Neural cell (in vitro differentiated cells): ENCODE data around the gene ITGAX. TPM values are rescaled to one million over a fixed set of nuclear protein-coding genes. Genes with fewer than 3 reads are reported as not detected.

ENCODE experiments used
- H2AFZ ChIP-seq: fragments of 200-600, 300-800 bp; sonication (generic), shearing (Covaris generic); 2 replicates; pipeline ENCODE4 v1.6.0; 2014; ENCODE audit warnings: low read depth, mild to moderate bottlenecking, antibody characterized with exemption, low read length, moderate library complexity
- H3F3A ChIP-seq: fragments of 200-600 bp; shearing (Covaris generic); 2 replicates; pipeline ENCODE4 v1.6.1; 2016; ENCODE audit warnings: mild to moderate bottlenecking, moderate library complexity, mixed read lengths, antibody characterized with exemption, low read length; ENCODE audit not compliant: insufficient read depth, poor library complexity, severe bottlenecking
- H3K27ac ChIP-seq: fragments of 200-600, 300-800 bp; sonication (generic), shearing (Covaris generic); 2 replicates; pipeline ENCODE4 v1.5.1; 2014; ENCODE audit warnings: mild to moderate bottlenecking, low read length, moderate library complexity
- H3K27me3 ChIP-seq: fragments of 300-800, 200-600 bp; sonication (generic), shearing (Covaris generic); 2 replicates; pipeline ENCODE4 v1.6.0; 2014; ENCODE audit warnings: mild to moderate bottlenecking, low read depth, low read length, moderate library complexity; ENCODE audit not compliant: insufficient read depth
- H3K36me3 ChIP-seq: fragments of 300-800, 200-600 bp; sonication (generic), shearing (Covaris generic); 2 replicates; pipeline ENCODE4 v1.5.1; 2014; ENCODE audit warnings: mild to moderate bottlenecking, antibody characterized with exemption, low read length, moderate library complexity; ENCODE audit not compliant: insufficient read depth
- H3K4me2 ChIP-seq: fragments of 300-800, 200-600 bp; sonication (generic), shearing (Covaris generic); 2 replicates; pipeline ENCODE4 v1.6.0; 2014; ENCODE audit warnings: mild to moderate bottlenecking, low read length
- H3K4me3 ChIP-seq: fragments of 300-800, 200-600 bp; sonication (generic), shearing (Covaris generic); 2 replicates; pipeline ENCODE4 v1.5.1; 2014; ENCODE audit warnings: mild to moderate bottlenecking, low read length, moderate library complexity
- H3K79me2 ChIP-seq: fragments of 200-600 bp; shearing (Covaris generic); replicated peaks from 2 replicates; pipeline ENCODE4 v1.6.0; 2014; ENCODE audit warnings: mild to moderate bottlenecking, low read length, moderate library complexity; ENCODE audit not compliant: insufficient read depth
- H3K9ac ChIP-seq: fragments of 300-800, 200-600 bp; sonication (generic), shearing (Covaris generic); 2 replicates; pipeline ENCODE4 v1.6.1; 2016; ENCODE audit warnings: mild to moderate bottlenecking, low read length, mixed read lengths
- H3K9me2 ChIP-seq: fragments of 200-600 bp; shearing (Covaris generic); 2 replicates; pipeline ENCODE4 v1.6.1; 2016; ENCODE audit warnings: mild to moderate bottlenecking, low read length, mixed read lengths; ENCODE audit not compliant: insufficient read depth
- H3K9me3 ChIP-seq: fragments of 200-600, 300-800 bp; sonication (generic), shearing (Covaris generic); 2 replicates; pipeline ENCODE4 v1.6.1; 2016; ENCODE audit warnings: mild to moderate bottlenecking, mixed run types, low read length, moderate library complexity, mixed read lengths
- H4K20me1 ChIP-seq: fragments of 200-600 bp; shearing (Covaris generic); 2 replicates; pipeline ENCODE4 v1.6.1; 2016; ENCODE audit warnings: mild to moderate bottlenecking, mixed run types; ENCODE audit not compliant: insufficient read depth
- EP300 ChIP-seq: fragments of 450-650 bp; conservative IDR thresholded peaks from 2 replicates; pipeline ENCODE4 v1.6.1; 2014; ENCODE audit warnings: antibody characterized with exemption, mild to moderate bottlenecking, moderate library complexity; ENCODE audit not compliant: poor library complexity, severe bottlenecking
- EZH2 ChIP-seq: fragments of 200-600, 300-800 bp; shearing (Covaris generic), sonication (generic); IDR thresholded peaks from 2 replicates; pipeline ENCODE4 v1.6.1; 2014; ENCODE audit warnings: antibody characterized with exemption, low read length, borderline replicate concordance, mild to moderate bottlenecking; ENCODE audit not compliant: insufficient read depth, poor library complexity, severe bottlenecking
- MXI1 ChIP-seq: fragments of 450-650 bp; conservative IDR thresholded peaks from 2 replicates; pipeline ENCODE4 v1.6.1; 2014; ENCODE audit warnings: antibody characterized with exemption, mild to moderate bottlenecking; ENCODE audit not compliant: poor library complexity, severe bottlenecking
- POLR2AphosphoS5 ChIP-seq: IDR thresholded peaks from 2 replicates; pipeline ENCODE4 v1.6.1; 2012
- RAD21 ChIP-seq: fragments of 450-650 bp; conservative IDR thresholded peaks from 2 replicates; pipeline ENCODE4 v1.6.1; 2014; ENCODE audit warnings: antibody characterized with exemption, mild to moderate bottlenecking, moderate library complexity
- REST ChIP-seq: IDR thresholded peaks from 2 replicates; pipeline ENCODE4 v1.6.1; 2012; ENCODE audit warnings: borderline replicate concordance
- SMC3 ChIP-seq: fragments of 450-650 bp; conservative IDR thresholded peaks from 2 replicates; pipeline ENCODE4 v1.6.1; 2014; ENCODE audit warnings: antibody characterized with exemption, mild to moderate bottlenecking, moderate library complexity; ENCODE audit not compliant: poor library complexity
- TAF1 ChIP-seq: IDR thresholded peaks from 2 replicates; pipeline ENCODE4 v1.6.1; 2012; ENCODE audit warnings: low read depth
- polyA plus RNA-seq: library from polyadenylated mRNA; depleted of rRNA; stranded (reverse); fragments of >200 nt; gene quantifications from 2 replicates; pipeline ENCODE4 v1.2.3, GENCODE V29; 2014
- TF ChIP-seq, protein P1 (sequence below): fragments of 450-650 bp; IDR thresholded peaks from 2 replicates; pipeline ENCODE4 v1.5.1; 2014; ENCODE audit warnings: antibody characterized with exemption, mild to moderate bottlenecking, moderate library complexity; ENCODE audit not compliant: poor library complexity, severe bottlenecking

Gene ITGAX
- polyA plus RNA-seq, 1 donor from 2014 or later = not detected

DNA sequence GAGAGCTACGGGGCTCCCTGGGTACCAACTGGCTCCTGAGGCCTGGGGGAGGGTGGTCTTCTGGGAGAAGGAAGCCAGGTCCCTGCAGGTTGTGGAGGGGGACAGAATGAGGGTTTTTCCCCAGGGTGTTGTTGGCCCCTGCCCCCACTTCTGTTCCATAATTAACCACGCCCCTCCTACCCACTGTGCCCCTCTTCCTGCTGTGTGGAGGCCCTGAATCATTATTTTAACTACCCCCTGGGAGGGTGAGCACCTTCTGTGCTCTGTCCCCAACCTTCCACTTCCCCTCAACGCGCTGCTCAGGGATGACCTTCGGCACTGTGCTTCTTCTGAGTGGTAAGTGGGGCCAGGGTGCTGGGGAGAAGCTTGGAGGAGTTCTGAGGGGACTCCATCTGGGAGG lies 38.1 kb downstream of the ITGAX start, which contains the start of gene ITGAD:
Gene ITGAD (plus strand): TSS at position 280 of the 400 bp plus-strand sequence. CDS start 26 bp downstream, at position 306.
- H3K9ac ChIP-seq = no peak within 1 kb of the TSS
- H3K79me2 ChIP-seq = no peaks in the 10 kb centered on the region
- no peaks in the 10 kb centered on the region for H3F3A ChIP-seq
- H3K9me2 ChIP-seq = no peaks in the 10 kb centered on the region
- no peaks in the 10 kb centered on the region for H3K36me3 ChIP-seq
- no peak within 1 kb of the TSS for H3K27ac ChIP-seq
- H3K4me2 ChIP-seq = no peak within 1 kb of the TSS
- no peak within 1 kb of the TSS for H3K4me3 ChIP-seq
- no peaks in the 10 kb centered on the region for H3K27me3 ChIP-seq
- H4K20me1 ChIP-seq = no peaks in the 10 kb centered on the region
- H2AFZ ChIP-seq = no peak within 1 kb of the TSS
- TF ChIP-seq REST = no peak
- no peak for TF ChIP-seq EP300
- TF ChIP-seq TAF1 = no peak
- no peak for TF ChIP-seq EZH2
- TF ChIP-seq MXI1 = no peak
- TF ChIP-seq RAD21 = no peak
- TF ChIP-seq POLR2AphosphoS5 = no peak
- TF ChIP-seq, protein P1, sequence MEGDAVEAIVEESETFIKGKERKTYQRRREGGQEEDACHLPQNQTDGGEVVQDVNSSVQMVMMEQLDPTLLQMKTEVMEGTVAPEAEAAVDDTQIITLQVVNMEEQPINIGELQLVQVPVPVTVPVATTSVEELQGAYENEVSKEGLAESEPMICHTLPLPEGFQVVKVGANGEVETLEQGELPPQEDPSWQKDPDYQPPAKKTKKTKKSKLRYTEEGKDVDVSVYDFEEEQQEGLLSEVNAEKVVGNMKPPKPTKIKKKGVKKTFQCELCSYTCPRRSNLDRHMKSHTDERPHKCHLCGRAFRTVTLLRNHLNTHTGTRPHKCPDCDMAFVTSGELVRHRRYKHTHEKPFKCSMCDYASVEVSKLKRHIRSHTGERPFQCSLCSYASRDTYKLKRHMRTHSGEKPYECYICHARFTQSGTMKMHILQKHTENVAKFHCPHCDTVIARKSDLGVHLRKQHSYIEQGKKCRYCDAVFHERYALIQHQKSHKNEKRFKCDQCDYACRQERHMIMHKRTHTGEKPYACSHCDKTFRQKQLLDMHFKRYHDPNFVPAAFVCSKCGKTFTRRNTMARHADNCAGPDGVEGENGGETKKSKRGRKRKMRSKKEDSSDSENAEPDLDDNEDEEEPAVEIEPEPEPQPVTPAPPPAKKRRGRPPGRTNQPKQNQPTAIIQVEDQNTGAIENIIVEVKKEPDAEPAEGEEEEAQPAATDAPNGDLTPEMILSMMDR = no peak
- TF ChIP-seq SMC3 = no peak
- H3K9me3 ChIP-seq = no peaks in the 10 kb centered on the region

DNA sequence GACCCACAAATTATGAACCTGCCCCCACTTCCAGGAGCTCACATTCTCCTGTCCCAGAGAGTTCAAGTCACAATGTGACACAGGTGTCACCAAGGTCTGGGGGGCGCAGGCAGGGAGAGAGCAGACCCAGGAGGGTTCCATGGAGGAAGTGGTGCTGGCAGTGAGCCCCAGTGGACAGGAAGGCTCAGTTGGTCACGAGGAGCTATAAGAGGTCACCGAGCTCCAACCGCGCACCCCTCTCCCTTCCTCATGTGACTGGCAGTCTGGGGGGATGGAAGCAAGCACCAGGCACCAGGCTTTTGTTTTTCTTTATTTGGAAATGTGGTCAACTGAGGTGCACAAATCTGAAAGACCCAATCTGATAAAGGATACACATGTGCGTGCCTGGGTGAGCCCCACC lies 40.7 kb downstream of the ITGAX start:
- TF ChIP-seq RAD21 (no peak), TAF1 (no peak), REST (no peak)
- no peaks in the 10 kb centered on the region for H3F3A ChIP-seq
- H3K9me2 ChIP-seq = no peaks in the 10 kb centered on the region
- H3K4me2 ChIP-seq = no peak overlapping the region
- H3K36me3 ChIP-seq = no peaks in the 10 kb centered on the region
- no peaks in the 10 kb centered on the region for H3K27me3 ChIP-seq
- H3K79me2 ChIP-seq = no peaks in the 10 kb centered on the region
- H2AFZ ChIP-seq = no peak overlapping the region
- no peak overlapping the region for H3K9ac ChIP-seq
- no peak overlapping the region for H3K27ac ChIP-seq
- no peaks in the 10 kb centered on the region for H4K20me1 ChIP-seq
- H3K4me3 ChIP-seq = no peak overlapping the region
- H3K9me3 ChIP-seq = no peaks in the 10 kb centered on the region
